Endothelial cell of umbilical vein (primary cell): ENCODE results near the gene TNNI3K.

Experiments
- EZH2 ChIP-seq: IDR thresholded peaks from 2 replicates; pipeline ENCODE4 v1.6.1; 2012; ENCODE audit warnings: borderline replicate concordance, low read depth, mild to moderate bottlenecking, moderate library complexity, low read length, inconsistent platforms; ENCODE audit not compliant: severe bottlenecking
- GATA2 ChIP-seq: IDR thresholded peaks from 2 replicates; pipeline ENCODE4 v1.7.0; 2011; ENCODE audit warnings: low read depth, mild to moderate bottlenecking, moderate library complexity, mixed read lengths, low read length; ENCODE audit not compliant: insufficient read length, insufficient read depth
- MYC ChIP-seq: IDR thresholded peaks from one replicate; pipeline ENCODE4 v1.6.1; 2011; ENCODE audit warnings: mild to moderate bottlenecking, low read depth, low read length
- POLR2A ChIP-seq: IDR thresholded peaks from 2 replicates; pipeline ENCODE4 v1.6.1; 2012; ENCODE audit warnings: low read depth, mild to moderate bottlenecking, control low read depth, low read length
- POLR2AphosphoS5 ChIP-seq: IDR thresholded peaks from 2 replicates; pipeline ENCODE4 v1.6.1; 2012; ENCODE audit warnings: low read depth, mild to moderate bottlenecking, control low read depth, low read length, moderate library complexity; ENCODE audit not compliant: insufficient read depth
- TF ChIP-seq, protein P1 (sequence below), 2 donors: IDR thresholded peaks; 1 replicate in 1 of 2; 2 replicates in 1 of 2; pipeline ENCODE4 v1.5.1; 2011; ENCODE audit warnings: low read length in 2 of 2, mild to moderate bottlenecking in 2 of 2, moderate library complexity in 2 of 2, control low read depth in 1 of 2, inconsistent platforms in 1 of 2, low read depth in 1 of 2; ENCODE audit not compliant: insufficient read depth in 1 of 2; ENCODE audit errors: extremely low read depth in 1 of 2
- TF ChIP-seq, protein P2 (sequence below): IDR thresholded peaks from 2 replicates; pipeline ENCODE4 v1.6.1; 2011; ENCODE audit not compliant: insufficient read depth, insufficient read length

DNA sequence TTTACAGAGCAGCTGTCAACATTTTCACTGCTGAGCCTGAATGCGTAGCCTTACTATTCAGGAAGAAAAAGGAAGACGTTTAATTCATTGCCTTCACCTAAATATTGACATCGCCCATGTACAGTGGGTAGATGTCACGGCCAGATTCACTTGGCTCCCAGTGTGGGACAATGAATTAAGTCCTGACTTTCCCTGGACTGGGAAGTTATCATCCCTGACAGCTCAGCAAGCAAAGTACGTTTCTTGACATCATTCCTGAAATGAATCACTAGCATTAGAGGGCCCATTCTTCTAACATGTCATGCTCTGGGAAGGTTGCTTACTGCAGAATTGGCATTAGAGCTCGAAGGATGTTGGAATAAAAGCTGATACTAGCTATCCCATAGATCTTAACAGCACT is 239.4 kb downstream of the TNNI3K start:
- TF ChIP-seq, protein P1, sequence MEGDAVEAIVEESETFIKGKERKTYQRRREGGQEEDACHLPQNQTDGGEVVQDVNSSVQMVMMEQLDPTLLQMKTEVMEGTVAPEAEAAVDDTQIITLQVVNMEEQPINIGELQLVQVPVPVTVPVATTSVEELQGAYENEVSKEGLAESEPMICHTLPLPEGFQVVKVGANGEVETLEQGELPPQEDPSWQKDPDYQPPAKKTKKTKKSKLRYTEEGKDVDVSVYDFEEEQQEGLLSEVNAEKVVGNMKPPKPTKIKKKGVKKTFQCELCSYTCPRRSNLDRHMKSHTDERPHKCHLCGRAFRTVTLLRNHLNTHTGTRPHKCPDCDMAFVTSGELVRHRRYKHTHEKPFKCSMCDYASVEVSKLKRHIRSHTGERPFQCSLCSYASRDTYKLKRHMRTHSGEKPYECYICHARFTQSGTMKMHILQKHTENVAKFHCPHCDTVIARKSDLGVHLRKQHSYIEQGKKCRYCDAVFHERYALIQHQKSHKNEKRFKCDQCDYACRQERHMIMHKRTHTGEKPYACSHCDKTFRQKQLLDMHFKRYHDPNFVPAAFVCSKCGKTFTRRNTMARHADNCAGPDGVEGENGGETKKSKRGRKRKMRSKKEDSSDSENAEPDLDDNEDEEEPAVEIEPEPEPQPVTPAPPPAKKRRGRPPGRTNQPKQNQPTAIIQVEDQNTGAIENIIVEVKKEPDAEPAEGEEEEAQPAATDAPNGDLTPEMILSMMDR (IDR thresholded peaks at IDR 0.05; ENCODE audit: extremely low read depth in 1 of 2, insufficient read depth in 1 of 2, low read depth in 1 of 2, low read length in 2 of 2) = no peak
- TF ChIP-seq POLR2AphosphoS5 = no peak
- TF ChIP-seq, protein P2, sequence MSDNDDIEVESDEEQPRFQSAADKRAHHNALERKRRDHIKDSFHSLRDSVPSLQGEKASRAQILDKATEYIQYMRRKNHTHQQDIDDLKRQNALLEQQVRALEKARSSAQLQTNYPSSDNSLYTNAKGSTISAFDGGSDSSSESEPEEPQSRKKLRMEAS = no peak
- TF ChIP-seq POLR2A = no peak
- TF ChIP-seq EZH2 = no peak
- TF ChIP-seq MYC = no peak
- TF ChIP-seq GATA2 = no peak
